AG04449 (cell line): ENCODE measurements around the gene GLT1D1.

ENCODE experiments used
- CTCF ChIA-PET: fragments of 350-600 bp; formaldehyde crosslinking; extraction: SDS; loops from one replicate; lab custom pipeline; 2021; ENCODE audit warnings: antibody characterized with exemption; lab: Yijun Ruan, JAX
- POLR2A ChIA-PET: fragments of 400-600, 350-600 bp; formaldehyde crosslinking; extraction: SDS; loops from one replicate; lab custom pipeline; 2020; ENCODE audit warnings: antibody characterized with exemption, inconsistent platforms; lab: Yijun Ruan, JAX
- DNase-seq: peaks from one replicate; pipeline ENCODE4 v3.0.0-alpha.2; 2010; ENCODE audit warnings: low read depth, low spot score
- H3K4me3 ChIP-seq: 2 replicates; pipeline ENCODE4 v1.5.1; 2011; ENCODE audit warnings: low read depth, mild to moderate bottlenecking, control low read depth, low read length
- TF ChIP-seq, protein P1 (sequence below): IDR thresholded peaks from one replicate; pipeline ENCODE4 v1.5.1; 2011; ENCODE audit warnings: mild to moderate bottlenecking, moderate library complexity, low read length, control low read depth, inconsistent platforms; ENCODE audit not compliant: insufficient read depth; ENCODE audit errors: missing control alignments

GLT1D1 gene

DNA sequence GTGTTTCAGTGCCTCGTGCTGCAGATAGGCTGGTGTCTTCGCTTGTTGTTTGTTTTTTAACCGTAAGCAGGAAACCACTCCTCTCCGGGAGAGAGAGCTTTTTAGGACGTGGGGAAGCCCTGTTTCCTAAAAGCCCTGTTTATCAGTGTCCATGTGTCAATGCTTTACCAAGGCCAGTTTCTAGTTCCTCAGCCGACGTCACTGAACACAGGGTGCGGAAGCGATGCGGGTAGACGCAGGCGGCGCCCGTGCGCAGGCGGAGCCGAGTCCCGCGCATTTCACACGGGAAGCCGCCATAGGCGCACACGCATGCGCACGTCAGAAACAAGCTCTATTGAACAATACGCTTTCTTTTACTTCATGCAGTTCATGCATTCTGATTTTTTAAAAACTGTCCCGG, 79.8 kb downstream of the GLT1D1 start:
- TF ChIP-seq, protein P1, sequence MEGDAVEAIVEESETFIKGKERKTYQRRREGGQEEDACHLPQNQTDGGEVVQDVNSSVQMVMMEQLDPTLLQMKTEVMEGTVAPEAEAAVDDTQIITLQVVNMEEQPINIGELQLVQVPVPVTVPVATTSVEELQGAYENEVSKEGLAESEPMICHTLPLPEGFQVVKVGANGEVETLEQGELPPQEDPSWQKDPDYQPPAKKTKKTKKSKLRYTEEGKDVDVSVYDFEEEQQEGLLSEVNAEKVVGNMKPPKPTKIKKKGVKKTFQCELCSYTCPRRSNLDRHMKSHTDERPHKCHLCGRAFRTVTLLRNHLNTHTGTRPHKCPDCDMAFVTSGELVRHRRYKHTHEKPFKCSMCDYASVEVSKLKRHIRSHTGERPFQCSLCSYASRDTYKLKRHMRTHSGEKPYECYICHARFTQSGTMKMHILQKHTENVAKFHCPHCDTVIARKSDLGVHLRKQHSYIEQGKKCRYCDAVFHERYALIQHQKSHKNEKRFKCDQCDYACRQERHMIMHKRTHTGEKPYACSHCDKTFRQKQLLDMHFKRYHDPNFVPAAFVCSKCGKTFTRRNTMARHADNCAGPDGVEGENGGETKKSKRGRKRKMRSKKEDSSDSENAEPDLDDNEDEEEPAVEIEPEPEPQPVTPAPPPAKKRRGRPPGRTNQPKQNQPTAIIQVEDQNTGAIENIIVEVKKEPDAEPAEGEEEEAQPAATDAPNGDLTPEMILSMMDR: no peak
- ChIA-PET CTCF (no interaction called here), POLR2A (no interaction called here)
- DNase-seq: no peak
- H3K4me3 ChIP-seq: no peak overlapping the region

DNA sequence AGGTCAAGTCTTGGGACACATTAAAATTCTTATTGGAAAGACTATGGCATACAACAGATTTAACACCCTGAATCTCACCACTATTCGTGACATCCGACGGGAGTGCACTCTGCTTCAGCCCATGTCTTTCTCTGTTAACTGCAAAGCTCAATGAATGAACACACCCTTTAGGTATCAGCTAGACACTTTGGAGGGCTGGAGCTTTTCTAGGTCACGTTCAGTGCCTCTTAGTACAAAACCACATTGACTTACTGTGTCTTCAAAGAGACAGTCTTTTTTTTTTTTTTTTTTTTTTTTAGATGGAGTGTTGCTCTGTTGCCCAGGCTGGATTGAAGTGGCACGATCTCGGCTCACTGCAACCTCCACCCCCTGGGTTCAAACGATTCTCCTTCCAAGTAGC, 80.6 kb downstream of the GLT1D1 start:
- ChIA-PET CTCF (no interaction called here), POLR2A (no interaction called here)
- TF ChIP-seq, protein P1: no peak
- no peak for DNase-seq
- no peak overlapping the region for H3K4me3 ChIP-seq

DNA sequence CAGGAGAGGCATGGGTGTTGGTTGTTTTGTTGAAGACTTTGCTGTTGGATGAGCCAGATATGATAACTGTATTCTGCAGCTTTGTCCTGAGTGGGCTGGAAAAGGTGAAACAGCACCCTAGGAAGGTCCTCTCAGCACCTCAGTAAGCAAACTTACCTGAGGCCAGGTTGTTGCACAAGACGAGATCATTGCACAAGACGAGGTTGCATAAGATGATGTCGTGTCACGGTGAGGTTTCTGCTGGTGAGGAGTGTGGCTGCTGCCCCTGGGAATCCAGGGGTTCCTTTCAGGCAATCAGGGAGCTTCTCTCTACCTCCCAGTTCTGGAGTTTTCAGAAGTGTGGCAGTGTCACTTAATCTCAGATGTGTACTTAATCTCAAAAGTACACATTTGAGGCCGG, 85.6 kb downstream of the GLT1D1 start:
- TF ChIP-seq, protein P1: no peak
- POLR2A ChIA-PET: no interaction called here
- CTCF ChIA-PET: no interaction called here
- no peak overlapping the region for H3K4me3 ChIP-seq
- no peak for DNase-seq

DNA sequence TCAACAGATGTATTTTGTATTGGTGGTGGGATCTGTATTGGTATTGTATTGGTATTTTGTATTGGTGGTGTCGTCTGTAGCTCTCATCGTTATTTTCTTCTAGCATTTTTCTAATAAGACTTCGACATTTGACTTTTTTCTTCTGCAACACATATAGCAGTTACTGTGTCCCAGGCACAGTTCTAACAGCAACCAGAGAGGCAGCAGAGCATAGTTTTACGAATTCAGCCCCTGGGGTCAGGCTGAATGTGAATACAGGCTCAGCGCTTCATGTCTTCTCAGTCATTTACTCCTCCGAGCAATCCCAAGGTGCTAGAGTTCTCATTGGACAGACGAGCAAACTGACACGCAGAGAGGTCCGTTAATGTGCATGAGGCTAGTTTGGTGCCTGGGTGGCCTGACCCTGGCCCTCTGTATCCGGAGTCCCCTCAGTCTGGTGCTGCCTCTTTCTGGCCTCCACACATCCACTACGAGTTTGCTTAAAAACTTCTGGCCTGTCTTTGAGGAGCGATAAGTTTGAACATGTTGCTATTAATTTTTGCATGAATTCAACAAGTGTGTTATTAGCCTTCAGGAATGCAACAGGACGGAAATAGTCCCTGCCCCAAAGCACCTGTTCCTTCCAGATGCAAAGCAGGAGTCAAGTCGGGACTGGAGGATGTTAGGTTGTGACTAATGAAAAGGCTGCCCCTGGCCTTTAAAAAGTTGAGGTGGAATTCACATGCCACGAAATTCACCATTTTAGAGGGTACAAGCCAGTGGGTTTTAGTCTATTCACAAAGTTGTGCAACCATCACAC, 87.0 kb downstream of the GLT1D1 start:
- CTCF ChIA-PET: no interaction called here
- H3K4me3 ChIP-seq: no peak overlapping the region
- POLR2A ChIA-PET: no interaction called here
- TF ChIP-seq, protein P1: no peak
- no peak for DNase-seq

DNA sequence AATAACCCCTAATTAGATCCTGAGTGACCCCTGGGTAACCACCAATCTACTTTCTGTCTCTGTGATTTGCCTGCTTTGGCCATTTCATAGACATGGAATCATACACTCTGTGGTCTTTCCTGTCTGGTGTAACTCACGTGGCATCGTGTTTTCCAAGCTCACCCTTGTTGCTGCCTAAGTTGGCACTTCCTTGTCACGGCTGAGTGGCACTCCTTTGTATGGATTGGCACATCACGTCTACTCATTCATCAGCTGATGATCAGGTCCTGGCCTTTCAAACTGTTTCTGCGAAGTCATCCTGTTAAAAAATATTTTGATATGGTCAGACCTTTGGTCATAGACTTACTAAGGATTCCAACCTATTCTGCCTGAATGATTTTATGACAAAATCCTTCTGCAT, 87.7 kb downstream of the GLT1D1 start:
- POLR2A ChIA-PET: no interaction called here
- no peak for DNase-seq
- no peak overlapping the region for H3K4me3 ChIP-seq
- CTCF ChIA-PET: no interaction called here
- TF ChIP-seq, protein P1: no peak

DNA sequence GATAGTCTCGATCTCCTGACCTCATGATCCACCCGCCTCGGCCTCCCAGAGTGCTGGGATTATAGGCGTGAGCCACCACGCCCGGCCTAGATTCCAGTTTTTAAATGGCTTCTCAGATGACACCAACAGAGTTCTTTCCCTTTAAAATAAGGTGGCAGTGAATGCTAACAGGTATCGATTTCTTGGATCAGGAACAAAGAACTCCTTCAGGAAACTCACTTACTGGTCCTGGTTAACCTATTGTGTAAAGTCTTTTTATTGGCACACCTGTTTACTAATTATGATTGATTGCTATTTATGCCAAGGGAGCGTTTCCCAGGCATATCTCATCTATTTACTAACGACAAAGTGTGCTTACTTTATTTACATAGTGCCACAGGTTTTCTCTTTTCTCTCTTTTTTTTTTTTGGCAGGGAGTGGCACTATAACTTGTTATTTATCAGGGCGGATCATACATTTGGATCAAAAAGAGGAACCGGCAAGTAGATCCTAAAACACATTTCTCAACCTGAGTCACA, 89.7 kb downstream of the GLT1D1 start:
- POLR2A ChIA-PET: no interaction called here
- CTCF ChIA-PET: no interaction called here
- H3K4me3 ChIP-seq: no peak overlapping the region
- TF ChIP-seq, protein P1: no peak
- DNase-seq: no peak
